Measurements from ENCODE around the gene NUDT14. TPM values are rescaled to one million over a fixed set of nuclear protein-coding genes. Genes with fewer than 3 reads are reported as not detected.

Gene NUDT14
- total RNA-seq, 1 experiment from 2014 or later, result 75.3 TPM

- H3K9me3 ChIP-seq (ENCODE audit: control insufficient read depth, insufficient read depth, low read depth, low read length), result no peaks in the 10 kb centered on the region
- BruUV-seq (replicated peaks), result no TSS peak
- intact Hi-C loops (cut with micrococcal nuclease; ENCODE audit: unreplicated experiment) (no loop called here), in situ Hi-C loops (cut with HindIII; ENCODE audit: low pct_unique_long_range_greater_than_20kb, low sequenced_read_pairs) (no loop called here)
- no peak for ATAC-seq
- no peaks in the 10 kb centered on the region for H3K27me3 ChIP-seq (ENCODE audit: control insufficient read depth, insufficient read depth, low read length)
- CTCF ChIA-PET, result no interaction called here
- DNase-seq (ENCODE audit: low read depth, low spot score), result no peak
- H3K36me3 ChIP-seq (ENCODE audit: control insufficient read depth, insufficient read depth, low read length), result no peaks in the 10 kb centered on the region
- H3K4me3 ChIP-seq (ENCODE audit: low read depth in 2 of 2, low read length in 2 of 2), result no peak overlapping the region
- POLR2A ChIA-PET, result no interaction called here
- no peak for TF ChIP-seq CTCF (IDR thresholded peaks at IDR 0.05)
- no peak for TF ChIP-seq REST (IDR thresholded peaks at IDR 0.05; ENCODE audit: insufficient read depth in 1 of 2, low read depth in 2 of 2, low read length in 1 of 2)
- no peak for TF ChIP-seq POLR2AphosphoS5 (IDR thresholded peaks at IDR 0.05; ENCODE audit: low read depth, low read length)
- TF ChIP-seq SIN3A (IDR thresholded peaks at IDR 0.05; ENCODE audit: borderline replicate concordance, insufficient read depth, low read depth, low read length), result no peak
- no peak for TF ChIP-seq TCF7L2 (IDR thresholded peaks at IDR 0.05; ENCODE audit: low read depth, low read length)
- H3K4me1 ChIP-seq (ENCODE audit: control insufficient read depth, insufficient read depth, low read length), result peaks cover 4% of the 10 kb centered on the region; the same call in 1 of the 2 replicates
- H3K27ac ChIP-seq (ENCODE audit: low read length), result no peak overlapping the region
Observed at GRCh38 chr14:105197211-105197641, 16.1 kb upstream of the NUDT14 start.

- POLR2A ChIA-PET, result no interaction called here
- no peaks in the 10 kb centered on the region for H3K9me3 ChIP-seq (ENCODE audit: control insufficient read depth, insufficient read depth, low read depth, low read length)
- no peaks in the 10 kb centered on the region for H3K27me3 ChIP-seq (ENCODE audit: control insufficient read depth, insufficient read depth, low read length)
- BruUV-seq (replicated peaks), result no TSS peak
- peaks cover 4% of the 10 kb centered on the region; the same call in 1 of the 2 replicates for H3K4me1 ChIP-seq (ENCODE audit: control insufficient read depth, insufficient read depth, low read length)
- ATAC-seq (no peak), DNase-seq (ENCODE audit: low read depth, low spot score) (no peak)
- no peak overlapping the region for H3K4me3 ChIP-seq (ENCODE audit: low read depth in 2 of 2, low read length in 2 of 2)
- intact Hi-C loops (cut with micrococcal nuclease; ENCODE audit: unreplicated experiment) (no loop called here), in situ Hi-C loops (cut with HindIII; ENCODE audit: low pct_unique_long_range_greater_than_20kb, low sequenced_read_pairs) (no loop called here)
- CTCF ChIA-PET, result no interaction called here
- H3K36me3 ChIP-seq (ENCODE audit: control insufficient read depth, insufficient read depth, low read length), result no peaks in the 10 kb centered on the region
- TF ChIP-seq POLR2AphosphoS5 (IDR thresholded peaks at IDR 0.05; ENCODE audit: low read depth, low read length) (no peak), SIN3A (IDR thresholded peaks at IDR 0.05; ENCODE audit: borderline replicate concordance, insufficient read depth, low read depth, low read length) (no peak), CTCF (IDR thresholded peaks at IDR 0.05) (no peak), REST (IDR thresholded peaks at IDR 0.05; ENCODE audit: insufficient read depth in 1 of 2, low read depth in 2 of 2, low read length in 1 of 2) (no peak), TCF7L2 (IDR thresholded peaks at IDR 0.05; ENCODE audit: low read depth, low read length) (no peak)
- H3K27ac ChIP-seq (ENCODE audit: low read length), result no peak overlapping the region
Observed at GRCh38 chr14:105196265-105196960, 15.3 kb upstream of the NUDT14 start.
